Body of pancreas (tissue), 4 donors: Measurements from ENCODE around the gene ATG7.

Experiments
- CTCF ChIP-seq, 7 experiments: fragments of 450-650 bp in 4 of 7; fragments of 200-600 bp in 3 of 7; sonication (generic) in 3 of 7; IDR thresholded peaks; one replicate each; pipeline ENCODE4 v1.5.1; 2016 to 2019; ENCODE audit warnings: antibody characterized with exemption in 7 of 7
- POLR2A ChIP-seq, 3 donors: fragments of 450-650 bp; IDR thresholded peaks; one replicate each; pipeline ENCODE4 v1.6.1; 2016; ENCODE audit warnings: antibody characterized with exemption in 3 of 3, mild to moderate bottlenecking in 2 of 3

- TF ChIP-seq POLR2A (IDR thresholded peaks at IDR 0.05) (no peak), CTCF (IDR thresholded peaks at IDR 0.05) (no peak)
Observed at GRCh38 chr3:11228041-11228440, 44.2 kb upstream of the ATG7 start.
